ENCODE measurements around the gene KCNMA1.
"Not testable (repeated sequence)": the region's sequence is repeated elsewhere in the genome, so short reads cannot be mapped to it uniquely, and the experiment has no call there.

Gene KCNMA1

DNA sequence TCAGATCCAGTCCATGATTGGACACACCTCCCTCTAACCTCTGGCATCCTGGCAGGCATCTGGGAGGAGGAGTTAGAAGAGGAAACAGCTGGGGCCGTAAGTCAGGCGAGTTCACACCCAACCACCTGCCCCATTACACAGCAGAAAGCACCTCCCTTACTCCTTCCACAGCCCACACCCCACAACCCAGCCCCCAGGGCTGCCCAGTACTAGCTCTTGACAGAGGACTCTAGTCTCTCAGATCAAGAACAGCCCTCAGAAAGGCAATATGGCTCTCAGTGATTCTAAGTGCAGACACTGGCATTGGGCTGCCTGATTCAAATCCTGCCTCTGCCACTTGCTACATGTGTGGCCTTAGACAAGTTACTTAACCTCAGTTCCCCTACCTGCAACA is 34.1 kb downstream of the KCNMA1 start:
- no peak for DNase-seq

DNA sequence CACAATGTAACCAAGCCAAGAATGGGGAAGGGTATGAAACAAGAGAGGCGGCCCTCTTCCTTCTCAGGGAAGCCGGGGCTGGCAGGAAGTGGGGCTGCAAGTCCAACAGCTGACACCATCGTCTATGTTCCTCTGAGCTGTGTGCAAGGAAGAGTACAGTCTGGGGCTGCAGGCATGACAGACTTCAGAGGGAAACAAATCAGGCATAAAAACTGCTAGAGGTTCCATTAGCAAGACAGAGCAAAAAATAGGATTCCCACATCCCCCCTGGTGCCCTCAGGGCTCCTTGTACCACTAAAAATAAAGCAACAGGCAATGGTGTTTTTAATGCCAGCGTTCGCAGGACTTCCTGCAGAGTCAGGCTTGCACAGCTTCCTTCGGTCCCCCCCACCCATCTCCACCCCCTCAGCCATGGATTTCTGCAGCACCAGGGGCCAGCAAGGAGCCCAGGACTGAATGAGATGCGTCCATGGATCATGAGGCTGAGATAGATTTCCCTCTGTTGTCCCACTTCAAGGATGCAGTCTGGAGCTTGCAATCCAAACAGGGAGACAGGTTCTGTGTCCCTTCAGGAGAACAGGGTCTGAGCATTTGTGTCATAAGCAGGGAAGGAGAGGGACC is 34.6 kb downstream of the KCNMA1 start:
- no peak for DNase-seq

DNA sequence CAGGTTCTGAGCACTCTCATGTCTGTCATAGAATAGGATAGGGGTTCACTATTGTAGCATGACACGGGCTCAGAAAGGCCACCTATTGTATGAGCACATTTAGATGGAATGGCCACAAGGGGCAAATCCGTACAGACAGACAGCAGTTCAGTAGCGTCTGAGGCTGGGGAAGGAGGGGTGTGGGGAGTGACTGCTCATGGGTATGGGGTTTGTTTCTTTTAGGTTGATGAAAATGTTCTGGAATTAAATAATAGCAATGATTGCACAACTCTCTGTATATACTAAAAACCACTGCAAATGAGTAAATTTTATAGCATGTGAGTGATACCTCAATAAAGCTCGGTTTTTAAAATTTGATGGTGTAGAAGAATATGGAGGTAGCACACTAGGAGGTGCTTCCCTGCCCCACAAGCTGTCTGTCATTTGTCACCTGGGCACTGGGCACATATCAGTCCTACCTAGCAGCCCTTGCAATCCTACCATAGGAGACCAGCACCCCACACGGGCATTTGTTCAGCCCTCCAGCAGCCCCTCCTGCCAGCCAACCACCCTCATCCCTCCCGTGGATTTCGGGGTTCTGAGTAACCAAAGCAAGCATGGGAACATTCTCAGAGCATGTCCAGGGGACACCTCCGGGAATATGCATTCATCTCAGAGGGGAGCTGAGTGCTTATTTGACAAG is 35.2 kb downstream of the KCNMA1 start:
- DNase-seq: no peak

DNA sequence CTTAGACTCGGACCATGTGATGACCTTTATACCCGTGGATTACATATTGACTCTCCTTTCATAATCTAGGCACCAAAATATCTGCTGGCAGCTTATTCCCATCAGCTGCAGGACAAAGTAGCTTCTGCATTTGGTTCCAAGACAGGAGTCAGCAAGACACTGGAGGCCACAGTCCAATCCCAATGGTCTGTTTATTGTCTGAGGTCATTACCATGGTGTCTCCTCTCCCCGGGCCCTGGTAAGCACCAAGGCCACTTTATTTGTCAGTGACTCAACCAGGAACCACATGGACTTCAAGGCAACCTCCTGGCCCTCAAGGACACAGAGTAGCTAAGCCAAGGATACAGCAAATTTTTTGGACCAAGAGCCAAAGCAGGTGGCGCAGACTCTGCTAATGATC is 36.1 kb downstream of the KCNMA1 start:
- DNase-seq: no peak

DNA sequence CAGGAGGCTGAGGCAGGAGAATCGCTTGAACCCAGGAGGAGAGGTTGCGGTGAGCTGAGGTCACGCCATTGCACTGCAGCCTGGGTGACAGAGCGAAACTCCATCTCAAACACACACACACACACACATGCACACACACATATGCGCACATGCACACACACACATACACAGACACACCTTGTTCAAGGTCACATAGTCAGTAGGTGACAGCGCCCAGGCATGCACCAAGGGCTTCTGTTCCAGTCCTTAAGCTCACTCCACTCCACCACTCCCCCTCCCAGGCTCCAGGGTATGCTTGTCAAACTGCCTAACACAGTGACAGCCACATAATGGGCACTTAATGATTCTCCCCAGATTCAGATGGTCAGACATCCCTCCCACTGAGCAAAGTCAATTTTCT is 37.0 kb downstream of the KCNMA1 start:
- no peak for DNase-seq

DNA sequence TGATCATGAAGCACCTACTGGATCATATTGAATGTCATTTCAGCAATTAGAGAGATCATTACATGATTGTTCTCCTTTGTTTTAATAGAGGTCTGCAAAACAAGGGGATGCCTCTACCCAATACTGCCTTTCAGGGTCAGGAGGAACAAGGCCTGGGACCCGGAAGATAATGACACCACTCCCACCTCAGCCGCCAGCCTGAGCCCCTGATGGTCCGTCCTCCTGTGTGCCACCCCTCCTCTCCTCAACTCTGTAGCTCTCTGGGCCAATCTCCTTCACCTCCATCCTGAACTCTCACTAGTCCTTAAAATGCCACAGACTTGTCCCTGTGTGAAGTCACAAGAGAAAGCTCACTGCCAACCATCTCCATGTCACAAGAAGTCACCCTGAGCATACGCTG is 38.0 kb downstream of the KCNMA1 start:
- no peak for DNase-seq

DNA sequence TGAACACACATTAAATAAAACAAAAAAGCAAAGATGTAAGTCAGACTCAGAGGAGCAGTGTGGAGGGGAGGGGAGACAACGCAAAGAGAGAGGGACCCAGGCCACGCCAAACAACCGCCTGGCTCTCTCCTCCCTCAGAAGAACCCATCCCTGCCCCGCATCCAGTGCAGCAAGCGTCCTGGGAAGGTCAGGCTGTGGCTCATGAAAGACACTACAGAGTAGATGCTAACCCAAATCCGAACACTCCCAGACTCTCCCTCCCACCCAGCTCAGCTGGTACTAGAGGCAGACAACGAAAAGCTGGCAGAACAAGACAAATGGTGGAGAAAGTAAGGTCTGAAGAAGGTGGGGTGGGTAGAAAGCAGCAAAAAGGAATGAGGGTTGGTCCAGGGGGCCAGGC is 39.0 kb downstream of the KCNMA1 start:
- DNase-seq: no peak

DNA sequence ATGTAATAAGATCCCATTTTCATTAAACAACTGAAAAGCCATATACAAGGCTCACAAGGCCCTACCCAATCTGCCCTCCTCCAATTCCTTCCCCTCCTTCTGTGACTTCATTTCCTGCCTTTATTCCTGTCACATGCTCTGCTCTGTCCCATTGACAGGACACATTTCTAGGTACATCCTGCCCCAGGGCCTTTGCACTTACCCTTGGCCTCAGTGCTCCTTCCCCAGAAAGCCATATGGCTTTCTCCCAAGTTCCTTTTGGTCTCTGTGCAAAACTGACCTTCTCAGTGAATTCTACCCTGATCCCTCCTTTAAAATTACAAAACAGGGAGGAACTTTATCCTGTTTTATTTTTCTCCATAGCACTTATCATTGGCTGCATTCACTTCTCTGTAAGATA is 40.0 kb downstream of the KCNMA1 start:
- no peak for DNase-seq

DNA sequence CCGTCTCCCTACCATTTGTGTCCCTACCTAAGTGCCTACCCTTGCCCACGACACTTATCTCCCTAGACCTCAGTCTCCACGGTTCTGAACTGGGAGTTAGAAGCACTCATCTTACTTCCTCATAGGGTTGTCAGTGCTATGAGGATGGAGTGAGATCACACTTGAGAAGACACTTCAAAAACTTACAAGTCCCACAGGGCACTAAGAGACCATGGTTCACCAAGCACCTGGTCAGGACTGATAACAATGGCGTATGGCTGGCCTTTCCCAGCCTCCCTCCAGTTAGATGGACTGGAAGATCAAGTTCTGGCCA is 43.2 kb downstream of the KCNMA1 start:
- no peak for DNase-seq

DNA sequence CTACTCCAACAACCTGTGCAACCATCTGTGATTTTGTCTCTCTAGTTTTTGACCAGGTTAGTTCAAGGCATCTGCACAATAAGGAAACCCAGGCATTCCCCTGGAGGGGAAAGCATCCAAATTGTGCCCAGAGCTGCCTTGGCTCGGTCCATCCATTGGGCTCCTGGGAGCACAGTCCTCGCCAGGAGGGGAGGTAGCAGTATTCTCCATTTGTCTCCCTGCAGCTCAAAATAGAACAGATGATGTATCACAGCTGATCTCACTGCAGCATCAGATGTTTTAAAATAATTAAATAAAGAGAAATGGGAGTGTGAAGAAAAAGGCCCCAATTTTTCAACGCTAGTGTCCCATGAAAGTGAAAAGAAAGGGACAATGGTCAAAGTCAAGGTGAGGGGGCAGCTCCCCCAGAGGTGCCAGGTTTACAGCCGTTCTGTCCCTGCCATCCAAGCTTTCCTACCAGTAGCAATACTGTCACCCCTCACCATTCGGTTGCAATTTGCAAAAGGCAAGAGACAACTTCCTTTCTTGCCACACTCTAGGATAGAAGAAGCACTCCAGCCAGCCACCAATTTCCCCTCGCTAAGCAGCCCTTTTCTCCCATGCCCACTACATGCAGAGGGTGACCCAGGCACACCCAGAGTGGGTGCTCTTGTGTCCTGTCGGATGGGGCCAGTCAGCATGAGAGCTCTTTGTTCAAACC is 43.7 kb downstream of the KCNMA1 start:
- no peak for DNase-seq

DNA sequence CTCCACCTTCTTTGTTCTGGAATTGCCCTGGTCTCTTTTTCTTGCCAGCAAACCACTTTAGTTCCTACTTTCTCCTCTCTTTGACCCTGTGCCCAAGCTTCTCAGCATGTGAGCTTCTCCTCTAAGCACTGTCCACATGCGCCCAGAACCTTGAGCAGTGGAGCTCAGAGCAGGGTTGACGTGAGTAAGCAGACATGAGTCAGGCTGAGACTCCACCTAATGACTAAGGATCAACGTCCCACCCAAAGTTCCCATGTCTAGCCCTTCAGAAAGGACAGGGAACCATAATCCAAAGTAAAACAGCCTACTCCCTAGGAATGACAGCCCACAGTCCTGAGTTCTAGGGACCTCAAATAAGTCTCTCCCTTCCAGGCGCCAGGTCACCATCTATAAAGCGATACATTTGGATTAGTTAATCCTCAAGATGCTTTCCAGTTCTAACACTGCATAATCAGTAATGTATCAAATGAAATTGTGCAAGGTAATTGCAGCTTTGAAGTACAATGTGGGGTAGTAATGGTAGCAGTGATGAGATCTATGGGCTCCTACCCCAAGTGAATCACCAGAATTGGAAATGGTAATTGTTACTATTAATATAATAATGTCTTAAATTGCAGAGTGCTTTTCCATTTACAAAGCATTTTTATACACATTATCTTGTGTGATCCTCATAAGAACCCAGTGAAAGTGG is 44.5 kb downstream of the KCNMA1 start:
- no peak for DNase-seq

DNA sequence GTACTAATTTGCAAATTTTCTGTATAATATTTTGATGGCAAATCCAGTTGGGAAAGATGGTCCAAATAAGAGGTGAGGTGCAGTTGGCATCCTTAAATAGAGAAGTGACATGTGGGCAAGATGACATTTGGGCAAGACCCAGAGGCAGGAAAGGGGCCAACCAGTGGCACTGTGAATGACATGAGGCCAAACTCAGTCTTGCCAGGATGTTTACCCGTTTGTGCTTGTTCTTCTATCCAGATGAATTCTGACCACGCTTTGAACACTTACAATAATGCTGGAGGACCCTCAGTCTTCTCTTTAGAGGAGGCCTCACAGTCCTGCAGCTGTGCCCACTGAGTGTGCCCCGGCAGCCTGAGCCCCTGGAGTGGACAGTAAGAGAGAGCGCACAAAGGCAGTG is 45.1 kb downstream of the KCNMA1 start:
- DNase-seq: no peak

DNA sequence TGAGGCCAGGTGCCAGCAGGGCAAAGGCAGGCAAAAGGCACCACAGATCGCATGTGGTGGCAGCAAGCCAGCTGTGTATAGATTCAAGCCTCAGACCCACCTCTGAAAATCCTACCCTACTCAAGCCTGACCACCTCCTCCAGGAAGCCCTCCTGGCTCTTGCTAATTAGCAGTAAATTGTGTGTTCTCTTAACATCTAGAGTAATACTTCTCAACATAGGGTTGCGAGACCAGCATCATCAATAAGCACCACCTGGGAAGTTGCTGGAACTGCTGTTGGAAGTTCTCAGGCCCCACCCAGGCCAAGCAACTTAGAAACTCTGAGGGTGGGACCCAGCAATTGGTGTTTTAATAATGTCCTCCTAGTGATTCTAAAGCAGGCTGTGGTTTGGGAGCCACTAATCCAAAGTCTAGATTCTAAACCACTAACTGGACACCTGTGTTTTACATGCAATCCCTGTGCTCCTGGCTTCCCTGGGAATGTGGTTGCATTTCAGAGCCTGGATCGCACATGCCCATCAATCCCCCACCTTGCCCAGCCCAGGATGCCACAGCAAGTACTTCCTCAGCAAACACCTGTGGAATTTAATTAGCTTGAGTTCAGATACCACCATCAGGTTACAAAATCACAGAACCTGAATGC is 46.2 kb downstream of the KCNMA1 start:
- no peak for DNase-seq

DNA sequence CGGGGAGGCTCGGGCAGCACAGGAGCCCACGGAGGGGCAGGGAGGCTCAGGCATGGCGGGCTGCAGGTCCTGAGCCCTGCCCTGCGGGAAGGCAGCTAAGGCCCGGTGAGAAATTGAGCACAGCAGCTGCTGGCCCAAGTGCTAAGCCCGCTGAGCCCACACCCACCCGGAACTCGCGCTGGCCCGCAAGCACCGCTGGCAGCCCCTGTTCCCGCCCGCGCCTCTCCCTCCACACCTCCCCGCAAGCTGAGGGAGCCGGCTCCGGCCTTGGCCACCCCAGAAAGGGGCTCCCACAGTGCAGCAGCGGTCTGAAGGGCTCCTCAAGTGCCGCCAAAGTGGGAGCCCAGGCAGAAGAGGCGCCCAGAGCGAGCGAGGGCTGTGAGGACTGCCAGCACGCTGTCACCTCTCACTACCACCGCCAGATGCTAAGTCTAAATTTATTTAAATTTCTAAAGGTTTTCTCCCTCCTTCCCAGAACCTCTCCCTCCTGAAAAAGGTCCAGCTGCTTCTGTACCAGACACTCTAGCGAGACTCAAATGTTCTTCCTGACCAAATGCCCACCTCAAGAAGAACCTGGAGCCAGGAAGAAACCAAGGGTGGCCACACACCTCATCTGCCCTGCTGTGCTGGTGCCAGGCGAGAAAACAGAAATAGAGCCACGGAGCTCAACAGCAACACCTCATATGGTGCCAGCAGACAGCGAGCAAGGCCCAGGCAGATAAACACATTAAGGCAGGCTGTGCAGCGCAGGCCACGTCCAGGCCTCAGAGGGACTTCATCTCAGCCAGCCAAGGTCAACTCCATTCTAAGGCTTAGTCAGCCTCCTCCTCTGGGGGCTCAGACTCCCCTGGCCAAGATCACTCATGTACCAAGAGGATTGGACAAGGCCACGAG is 47.0 kb downstream of the KCNMA1 start:
- no peak for DNase-seq

DNA sequence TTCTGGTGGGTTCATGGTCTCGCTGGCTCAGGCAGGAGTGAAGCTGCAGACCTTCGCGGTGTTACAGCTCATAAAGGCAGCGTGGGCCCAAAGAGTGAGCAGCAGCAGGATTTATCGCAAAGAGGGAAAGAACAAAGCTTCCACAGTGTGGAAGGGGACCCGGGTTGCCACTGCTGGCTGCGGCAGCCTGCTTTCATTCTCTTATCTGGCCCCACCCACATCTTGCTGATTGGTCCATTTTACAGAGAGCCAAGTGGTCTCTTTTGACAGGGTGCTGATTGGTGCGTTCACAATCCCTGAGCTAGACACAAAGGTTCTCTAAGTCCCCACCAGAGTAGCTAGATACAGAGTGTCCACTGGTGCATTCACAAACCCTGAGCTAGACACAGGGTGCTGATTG is 47.9 kb downstream of the KCNMA1 start:
- DNase-seq: not testable (repeated sequence)

DNA sequence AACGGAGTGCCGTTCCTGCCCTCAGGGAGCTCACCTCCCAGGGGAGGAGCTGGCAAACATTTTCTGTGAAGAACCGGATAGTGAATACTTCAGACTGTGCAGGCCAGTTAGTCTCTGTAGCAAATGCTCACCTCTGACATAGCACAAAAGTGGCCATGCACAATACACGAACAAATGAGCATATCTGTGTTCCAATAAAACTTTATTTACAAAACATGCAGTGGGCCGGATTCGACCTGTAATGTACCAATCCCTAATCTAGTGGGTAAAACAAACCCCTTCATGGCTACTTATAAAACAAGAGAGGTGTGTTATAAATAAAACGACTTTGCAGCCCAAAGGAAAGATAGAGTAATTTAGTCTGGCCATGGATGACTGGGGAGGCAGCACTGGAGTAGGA is 48.7 kb downstream of the KCNMA1 start:
- DNase-seq: no peak

DNA sequence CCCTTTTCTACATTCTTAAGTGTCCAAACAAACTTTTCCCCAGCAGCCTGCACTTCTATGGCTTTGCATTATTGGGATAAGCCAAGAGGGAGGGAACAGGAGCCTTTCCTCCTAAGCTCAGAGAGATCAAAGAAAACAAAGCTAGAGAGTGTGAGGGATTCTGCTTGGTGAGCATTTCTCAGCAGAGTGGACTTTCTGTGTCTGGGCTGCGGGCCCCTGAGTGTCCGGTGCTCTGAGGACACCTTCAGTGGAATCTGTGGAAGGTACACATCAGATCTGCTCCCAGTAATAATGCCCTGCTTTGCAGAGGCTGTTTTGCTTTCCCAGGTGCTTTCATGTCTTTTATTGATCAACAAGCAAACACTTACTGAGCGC is 50.2 kb downstream of the KCNMA1 start:
- DNase-seq: no peak

DNA sequence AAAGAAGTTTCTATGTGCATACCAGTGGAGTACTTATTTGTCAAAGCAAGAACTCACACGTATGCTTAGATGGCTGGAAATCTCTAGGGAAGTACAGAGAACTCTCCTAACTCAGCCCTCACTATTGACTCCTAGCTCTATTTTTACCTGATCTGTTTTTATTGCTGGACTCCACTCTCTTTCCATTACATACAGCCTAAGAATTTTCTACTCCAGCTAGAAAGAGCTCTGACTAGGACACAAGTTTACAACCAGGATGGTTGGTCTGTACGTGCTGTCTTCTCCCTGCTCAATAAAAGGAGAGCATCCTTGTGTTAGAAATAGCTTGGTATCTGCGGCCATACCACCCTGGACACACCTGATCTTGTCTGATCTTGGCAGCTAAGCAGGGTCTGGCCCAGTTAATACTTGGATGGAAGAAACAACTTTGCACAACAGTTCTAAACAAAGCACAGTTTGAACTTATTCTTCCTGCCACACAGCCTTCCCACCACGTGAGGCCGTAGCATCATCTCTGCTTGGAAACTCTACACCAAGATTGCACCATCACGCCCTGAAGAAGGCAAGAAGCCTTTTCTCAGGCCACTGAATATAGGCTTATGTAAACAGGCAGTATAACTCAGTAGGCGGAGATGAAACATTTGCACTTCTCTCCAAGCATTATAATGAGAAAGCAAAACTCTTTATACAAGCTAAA is 50.7 kb downstream of the KCNMA1 start:
- no peak for DNase-seq

DNA sequence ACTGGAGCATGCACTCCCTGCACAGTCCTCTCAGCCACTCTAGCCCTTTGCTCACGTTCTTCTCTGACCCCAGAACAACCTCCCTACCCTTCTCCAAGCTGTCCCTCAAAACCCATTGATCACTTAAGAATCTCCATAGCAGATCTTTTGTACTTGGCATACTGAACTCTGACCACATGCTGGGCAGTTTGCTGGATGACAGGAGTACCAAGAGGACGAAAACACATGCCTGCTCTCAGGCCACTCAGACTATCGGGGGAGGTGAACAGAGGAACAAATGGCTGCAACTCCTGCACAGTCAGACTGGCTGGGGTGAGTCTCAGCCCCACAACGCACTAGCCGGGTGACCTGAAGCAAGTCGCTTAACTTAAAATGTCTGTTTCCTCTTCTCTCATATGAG is 52.7 kb downstream of the KCNMA1 start:
- DNase-seq: no peak

DNA sequence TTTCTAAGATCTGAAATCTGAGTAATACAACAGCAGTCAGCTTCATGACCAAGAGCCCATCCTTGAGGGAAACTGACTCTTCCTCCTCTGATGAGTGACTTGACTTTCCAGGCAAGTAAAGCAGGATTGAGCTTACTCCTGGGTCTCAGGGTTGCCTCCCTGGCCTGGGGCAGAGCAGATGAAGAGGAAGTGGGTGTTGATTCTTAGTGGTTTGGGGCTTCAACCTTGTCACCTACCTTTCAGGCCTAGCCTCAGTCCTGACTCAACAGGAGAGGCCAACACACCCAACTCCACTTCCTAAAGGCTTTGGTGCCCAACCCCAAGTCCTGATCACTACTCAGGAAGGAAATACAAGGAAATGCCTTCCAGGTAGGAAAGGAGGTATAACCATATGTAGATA is 54.1 kb downstream of the KCNMA1 start:
- no peak for DNase-seq

DNA sequence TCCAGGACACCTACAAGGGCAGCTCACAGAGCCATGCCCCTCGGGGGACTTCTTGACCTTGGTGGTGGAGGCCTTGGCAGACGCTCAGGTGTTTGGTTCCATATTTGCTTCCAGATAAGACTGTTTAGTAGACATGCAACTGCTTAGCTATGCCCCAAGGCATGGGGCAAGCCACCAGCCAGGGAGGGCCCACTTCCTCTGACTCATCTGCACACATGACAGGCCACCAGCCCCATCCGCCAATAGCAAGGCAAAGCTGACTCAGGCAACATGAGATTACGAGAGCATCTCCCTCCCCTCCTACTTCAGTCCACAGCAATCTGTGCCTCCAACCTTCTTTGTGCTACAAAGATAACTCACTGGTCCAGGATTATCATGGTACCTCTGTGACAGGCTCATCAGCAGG is 54.9 kb downstream of the KCNMA1 start:
- peak; percentile 23 to 31 for DNase-seq

DNA sequence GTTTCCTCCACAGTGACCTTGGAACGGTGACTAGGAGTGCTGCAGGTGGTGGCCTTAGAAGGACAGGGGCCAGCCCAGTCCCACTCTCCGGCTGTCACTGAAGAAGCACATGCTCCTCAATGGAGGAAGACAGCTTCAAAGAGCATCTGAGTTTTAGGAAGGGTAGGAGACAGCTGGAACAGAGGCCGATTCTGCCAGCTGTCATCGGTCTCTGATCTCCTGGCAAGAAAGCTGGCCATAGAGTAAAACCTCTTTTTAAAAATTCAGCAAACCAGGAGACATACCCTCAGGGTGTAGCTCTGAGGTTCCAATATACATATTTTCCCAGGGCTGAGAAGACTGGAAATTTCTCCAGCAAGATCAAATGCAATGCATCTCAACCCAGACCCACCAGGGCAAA is 55.9 kb downstream of the KCNMA1 start:
- DNase-seq: no peak
